SJSA1 (cell line): Measurements from ENCODE around the gene LGALSL. TPM values are rescaled to one million over a fixed set of nuclear protein-coding genes. Genes with fewer than 3 reads are reported as not detected.
"Not testable (repeated sequence)": the region's sequence is repeated elsewhere in the genome, so short reads cannot be mapped to it uniquely, and the experiment has no call there.

ENCODE experiments used
- DNase-seq, 2 experiments: peaks; one replicate each; pipeline ENCODE4 v3.0.0-alpha.2; 2015 to 2020; ENCODE audit warnings: low spot score in 2 of 2, low read depth in 1 of 2
- H3K27ac ChIP-seq: fragments of 250-450 bp; sonication (Bioruptor Pico); 2 replicates; pipeline ENCODE4 v1.5.1; 2020; ENCODE audit warnings: mild to moderate bottlenecking, moderate library complexity
- H3K27me3 ChIP-seq: fragments of 250-450 bp; sonication (Bioruptor Pico); replicated peaks from 2 replicates; pipeline ENCODE4 v1.5.1; 2020; ENCODE audit warnings: mild to moderate bottlenecking, moderate library complexity
- H3K36me3 ChIP-seq: fragments of 250-450 bp; sonication (Bioruptor Pico); 2 replicates; pipeline ENCODE4 v1.5.1; 2020; ENCODE audit warnings: mild to moderate bottlenecking
- H3K4me1 ChIP-seq: fragments of 250-450 bp; sonication (Bioruptor Pico); replicated peaks from 2 replicates; pipeline ENCODE4 v1.6.1; 2021; ENCODE audit warnings: mild to moderate bottlenecking
- H3K4me3 ChIP-seq: fragments of 250-450 bp; sonication (Bioruptor Pico); 2 replicates; pipeline ENCODE4 v1.5.1; 2020; ENCODE audit warnings: mild to moderate bottlenecking
- H3K9me3 ChIP-seq: fragments of 250-450 bp; sonication (Bioruptor Pico); replicated peaks from 2 replicates; pipeline ENCODE4 v1.5.1; 2020; ENCODE audit warnings: mild to moderate bottlenecking
- total RNA-seq: library from RNA; depleted of rRNA; stranded (reverse); fragments of >200 nt; shearing (Covaris generic); gene quantifications from 2 replicates; pipeline ENCODE4 v1.2.3, GENCODE V29; 2014

LGALSL gene
- total RNA-seq, 1 experiment from 2014 or later, result 3.9 TPM

- Histone ChIP-seq H3K36me3 (no peaks in the 10 kb centered on the region), H3K9me3 (no peaks in the 10 kb centered on the region), H3K27me3 (no peaks in the 10 kb centered on the region), H3K4me3 (no peak overlapping the region), H3K27ac (no peak overlapping the region), H3K4me1 (no peaks in the 10 kb centered on the region; the same call in 1 of the 2 replicates)
- no peak for DNase-seq
Measured at GRCh38 chr2:64423303-64423702, 30.7 kb upstream of the LGALSL start.

DNA sequence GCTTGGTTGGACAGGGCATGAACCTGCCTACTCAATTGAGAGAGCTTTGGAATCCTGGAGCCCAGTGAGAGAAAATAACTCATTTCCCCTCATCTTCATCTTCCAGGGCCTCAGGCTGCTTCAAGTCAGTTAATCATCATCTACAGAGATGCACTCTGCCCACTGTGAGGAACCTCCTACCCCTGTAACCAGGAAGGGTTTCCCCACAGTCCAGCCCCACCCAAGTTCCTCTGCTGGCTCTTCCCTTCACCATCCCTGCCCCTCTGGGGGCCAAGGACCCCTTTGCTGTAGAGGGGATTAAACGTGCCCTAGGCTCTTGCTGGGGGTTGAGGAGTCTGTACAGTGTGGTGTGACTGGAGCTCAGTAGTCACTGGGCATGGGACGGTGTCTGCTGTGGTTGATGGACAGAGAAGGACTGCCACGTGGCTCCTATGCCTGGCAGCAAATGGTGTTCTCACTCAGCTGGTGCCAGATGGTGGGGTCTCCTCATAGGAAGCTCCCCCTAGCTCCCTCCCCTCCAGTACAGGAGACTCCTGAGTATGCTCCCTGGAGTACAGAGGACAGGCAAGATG lies 29.5 kb upstream of the LGALSL start:
- Histone ChIP-seq H3K36me3 (no peaks in the 10 kb centered on the region), H3K27ac (no peak overlapping the region), H3K4me1 (no peaks in the 10 kb centered on the region; the same call in 1 of the 2 replicates), H3K4me3 (no peak overlapping the region), H3K9me3 (no peaks in the 10 kb centered on the region), H3K27me3 (no peaks in the 10 kb centered on the region)
- DNase-seq, result no peak

- Histone ChIP-seq H3K4me1 (no peaks in the 10 kb centered on the region; the same call in 1 of the 2 replicates), H3K4me3 (no peak overlapping the region), H3K27me3 (no peaks in the 10 kb centered on the region), H3K36me3 (no peaks in the 10 kb centered on the region), H3K27ac (no peak overlapping the region), H3K9me3 (no peaks in the 10 kb centered on the region)
- DNase-seq, result no peak
Measured at GRCh38 chr2:64426183-64426952, 27.6 kb upstream of the LGALSL start.

DNA sequence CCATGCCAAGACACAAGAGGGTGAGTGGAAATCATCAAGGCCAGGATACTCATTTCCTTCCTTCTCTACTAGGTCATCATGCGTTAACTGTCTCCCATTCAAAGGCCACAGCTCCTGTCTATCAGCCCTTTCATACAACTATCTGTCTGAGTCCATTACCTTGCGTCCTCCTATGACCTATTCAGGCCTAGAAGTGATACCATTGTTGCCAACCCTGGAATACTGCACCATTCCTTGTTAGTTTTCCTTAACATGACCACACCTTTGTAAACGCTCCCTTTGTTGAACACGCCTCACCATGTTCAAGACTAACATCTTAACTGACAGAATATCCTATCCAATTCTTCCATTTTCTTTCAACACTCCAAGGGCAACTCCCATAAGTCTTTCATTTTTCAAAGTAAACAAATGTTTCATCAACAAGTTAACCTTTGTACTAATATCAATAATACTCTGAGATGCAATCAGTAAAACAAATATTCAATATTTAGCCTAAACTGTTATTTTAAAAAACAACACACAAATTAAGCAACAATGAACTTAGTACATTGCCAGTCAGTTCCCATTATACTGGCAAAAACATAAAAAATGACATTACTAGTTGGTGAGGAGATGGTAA lies 19.8 kb upstream of the LGALSL start:
- no peak for DNase-seq
- Histone ChIP-seq H3K27me3 (peaks cover 8% of the 10 kb centered on the region; the same call in 1 of the 2 replicates), H3K36me3 (no peaks in the 10 kb centered on the region), H3K27ac (no peak overlapping the region), H3K9me3 (no peaks in the 10 kb centered on the region), H3K4me3 (no peak overlapping the region), H3K4me1 (no peaks in the 10 kb centered on the region)

DNA sequence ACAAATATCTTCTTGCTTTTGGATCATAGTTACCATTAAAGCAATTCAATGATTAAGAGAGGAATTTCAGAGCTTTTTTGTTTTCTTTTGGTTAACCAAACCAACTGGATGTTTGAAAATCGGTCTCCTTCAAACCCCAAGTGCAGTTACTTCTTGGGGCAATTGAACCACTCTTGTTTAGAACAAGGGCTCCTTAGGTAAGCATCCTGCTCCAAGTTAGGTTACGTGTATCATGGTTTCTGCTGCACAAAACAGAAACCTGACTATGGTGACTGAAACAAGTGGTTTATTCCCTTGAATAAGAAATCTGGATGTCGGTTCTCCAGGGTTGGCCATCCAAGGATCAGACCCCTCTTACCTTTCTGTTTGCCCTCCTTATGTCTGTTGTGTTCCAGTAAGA lies 16.1 kb upstream of the LGALSL start:
- Histone ChIP-seq H3K4me1 (no peaks in the 10 kb centered on the region), H3K9me3 (no peaks in the 10 kb centered on the region), H3K4me3 (no peak overlapping the region), H3K27me3 (peaks cover 8% of the 10 kb centered on the region; the same call in 1 of the 2 replicates), H3K27ac (no peak overlapping the region), H3K36me3 (no peaks in the 10 kb centered on the region)
- DNase-seq, result no peak

- Histone ChIP-seq H3K36me3 (no peaks in the 10 kb centered on the region), H3K4me3 (no peak overlapping the region), H3K27me3 (peaks cover 11% of the 10 kb centered on the region; the same call in 1 of the 2 replicates), H3K4me1 (no peaks in the 10 kb centered on the region), H3K27ac (no peak overlapping the region), H3K9me3 (no peaks in the 10 kb centered on the region)
- no peak for DNase-seq
Measured at GRCh38 chr2:64439194-64439593, 14.8 kb upstream of the LGALSL start.

DNA sequence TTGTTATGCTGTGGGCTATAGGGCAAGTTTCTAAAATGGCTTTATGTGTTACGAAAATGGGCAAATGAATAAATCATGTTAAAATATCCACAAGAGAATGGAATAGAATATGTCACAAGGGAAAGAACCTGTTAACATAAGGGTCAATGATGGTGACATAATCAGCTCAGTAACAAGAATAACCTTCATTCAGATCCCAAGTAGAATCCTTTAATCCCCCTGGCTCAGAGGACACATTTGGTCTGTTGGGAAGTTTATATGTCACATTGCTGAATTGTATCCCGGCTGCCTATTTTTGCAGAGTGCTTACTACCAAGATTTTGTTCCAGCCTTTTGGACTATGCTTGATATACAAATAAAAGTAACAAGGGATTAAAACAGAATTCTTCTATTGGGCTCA lies 13.1 kb upstream of the LGALSL start:
- Histone ChIP-seq H3K9me3 (no peaks in the 10 kb centered on the region), H3K27me3 (peaks cover 13% of the 10 kb centered on the region; the same call in 1 of the 2 replicates)

GRCh38 chr2:64442277-64442676 lies 11.7 kb upstream of the LGALSL start:
- no peak for DNase-seq
- no peaks in the 10 kb centered on the region for H3K9me3 ChIP-seq

More for the DNA sequence above, 13.1 kb upstream of the LGALSL start:
- H3K4me1 ChIP-seq, result no peaks in the 10 kb centered on the region
- H3K27ac ChIP-seq, result no peak overlapping the region
- no peak for DNase-seq
- no peaks in the 10 kb centered on the region for H3K36me3 ChIP-seq
- H3K4me3 ChIP-seq, result no peak overlapping the region

DNA sequence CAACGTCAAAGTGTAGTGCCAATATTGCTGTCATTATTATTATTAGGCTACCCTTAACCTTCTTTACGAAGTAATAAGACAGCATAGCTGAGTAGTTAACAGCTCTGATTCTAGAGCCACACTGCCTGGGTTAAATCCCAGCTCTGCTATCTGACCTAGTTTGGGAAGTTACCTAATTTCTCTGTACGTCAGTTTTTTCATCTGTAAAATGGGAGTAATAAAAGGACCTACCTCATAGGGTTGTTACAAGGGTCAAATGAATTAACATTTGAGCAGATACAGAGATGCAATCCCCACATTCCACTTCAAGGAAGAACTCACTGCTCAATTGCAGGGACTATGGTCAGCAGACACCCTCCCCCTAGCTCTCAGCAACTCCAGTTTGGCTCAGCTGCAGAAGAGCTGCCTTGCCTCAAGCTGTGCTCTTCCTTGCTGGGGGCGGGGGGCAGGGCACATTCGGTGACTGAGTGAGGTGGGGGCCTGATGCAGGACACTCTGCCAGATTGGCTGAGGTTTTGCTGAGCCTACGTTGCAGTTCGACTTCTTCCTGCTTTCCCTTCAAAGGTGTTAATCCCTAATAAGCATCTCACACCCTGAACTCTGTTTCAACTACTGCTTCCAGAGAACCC lies 11.0 kb upstream of the LGALSL start:
- no peaks in the 10 kb centered on the region for H3K4me1 ChIP-seq
- no peaks in the 10 kb centered on the region for H3K36me3 ChIP-seq
- H3K4me3 ChIP-seq, result no peak overlapping the region
- H3K9me3 ChIP-seq, result no peaks in the 10 kb centered on the region
- no peak for DNase-seq
- peaks cover 11% of the 10 kb centered on the region; the same call in 1 of the 2 replicates for H3K27me3 ChIP-seq
- no peak overlapping the region for H3K27ac ChIP-seq

More at GRCh38 chr2:64442277-64442676, 11.7 kb upstream of the LGALSL start:
- H3K27me3 ChIP-seq, result peaks cover 11% of the 10 kb centered on the region; the same call in 1 of the 2 replicates
- H3K36me3 ChIP-seq, result no peaks in the 10 kb centered on the region
- no peaks in the 10 kb centered on the region for H3K4me1 ChIP-seq
- H3K4me3 ChIP-seq, result no peak overlapping the region
- no peak overlapping the region for H3K27ac ChIP-seq

DNA sequence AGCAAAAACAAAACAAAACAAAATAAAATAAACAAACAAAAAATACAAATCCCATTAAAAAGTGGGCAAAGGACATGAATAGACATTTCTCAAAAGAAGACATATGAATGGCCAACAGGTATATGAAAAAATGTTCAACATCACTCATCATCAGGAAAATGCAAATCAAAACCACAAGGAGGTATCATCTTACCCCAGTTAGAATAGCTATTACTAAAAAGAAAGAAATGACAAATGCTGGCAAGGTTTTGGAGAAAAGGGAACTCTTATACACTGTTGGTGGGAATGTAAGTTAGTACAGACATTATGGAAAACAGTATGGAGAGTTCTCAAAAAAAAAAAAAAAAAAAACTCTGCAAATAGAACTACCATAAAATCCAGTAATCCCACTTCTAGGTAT lies 8.0 kb upstream of the LGALSL start:
- DNase-seq, H3K9me3 ChIP-seq, H3K4me3 ChIP-seq: not testable (repeated sequence)

GRCh38 chr2:64447317-64448040 lies 6.5 kb upstream of the LGALSL start:
- Histone ChIP-seq H3K27me3 (peaks cover 6% of the 10 kb centered on the region; the same call in 1 of the 2 replicates), H3K4me3 (no peak overlapping the region), H3K27ac (no peak overlapping the region), H3K4me1 (no peaks in the 10 kb centered on the region), H3K9me3 (no peaks in the 10 kb centered on the region), H3K36me3 (no peaks in the 10 kb centered on the region)
- no peak for DNase-seq

More for the DNA sequence above, 8.0 kb upstream of the LGALSL start:
- H3K27me3 ChIP-seq, H3K36me3 ChIP-seq, H3K27ac ChIP-seq, H3K4me1 ChIP-seq: not testable (repeated sequence)

GRCh38 chr2:64448041-64448426 lies 5.9 kb upstream of the LGALSL start:
- no peaks in the 10 kb centered on the region for H3K4me1 ChIP-seq
- no peak overlapping the region for H3K27ac ChIP-seq
- DNase-seq, result no peak
- H3K27me3 ChIP-seq, result peaks cover 6% of the 10 kb centered on the region; the same call in 1 of the 2 replicates
- no peaks in the 10 kb centered on the region for H3K9me3 ChIP-seq
- no peaks in the 10 kb centered on the region for H3K36me3 ChIP-seq
- H3K4me3 ChIP-seq, result no peak overlapping the region

- no peaks in the 10 kb centered on the region for H3K36me3 ChIP-seq
- no peak overlapping the region for H3K27ac ChIP-seq
- no peaks in the 10 kb centered on the region; the same call in 1 of the 2 replicates for H3K9me3 ChIP-seq
- no peak overlapping the region for H3K4me3 ChIP-seq
- DNase-seq, result no peak
- H3K27me3 ChIP-seq, result no peaks in the 10 kb centered on the region; the same call in 1 of the 2 replicates
- peaks cover 12% of the 10 kb centered on the region for H3K4me1 ChIP-seq
Measured at GRCh38 chr2:64451051-64451450, 2.9 kb upstream of the LGALSL start.
